GM18951 (cell line): Measurements from ENCODE around the gene ENTPD8.
"Not testable (repeated sequence)": the region's sequence is repeated elsewhere in the genome, so short reads cannot be mapped to it uniquely, and the experiment has no call there.

Experiments used
- POLR2A ChIP-seq: IDR thresholded peaks from 4 replicates; pipeline ENCODE4 v1.6.1; 2011; ENCODE audit warnings: mild to moderate bottlenecking; ENCODE audit not compliant: insufficient read length, insufficient read depth; ENCODE audit errors: extremely low read depth
- in situ Hi-C: fragments of 300-500 bp; cut with MboI; formaldehyde crosslinking; loops from one replicate; pipeline ENCODE4 v1.12.0; 2022; ENCODE audit warnings: low sequenced_read_pairs, mixed read lengths, inconsistent platforms; ENCODE audit not compliant: unreplicated experiment

Gene ENTPD8

GRCh38 chr9:137480686-137481683 is 39.8 kb upstream of the ENTPD8 start:
- in situ Hi-C loops, result no loop called here
- no peak for TF ChIP-seq POLR2A

DNA sequence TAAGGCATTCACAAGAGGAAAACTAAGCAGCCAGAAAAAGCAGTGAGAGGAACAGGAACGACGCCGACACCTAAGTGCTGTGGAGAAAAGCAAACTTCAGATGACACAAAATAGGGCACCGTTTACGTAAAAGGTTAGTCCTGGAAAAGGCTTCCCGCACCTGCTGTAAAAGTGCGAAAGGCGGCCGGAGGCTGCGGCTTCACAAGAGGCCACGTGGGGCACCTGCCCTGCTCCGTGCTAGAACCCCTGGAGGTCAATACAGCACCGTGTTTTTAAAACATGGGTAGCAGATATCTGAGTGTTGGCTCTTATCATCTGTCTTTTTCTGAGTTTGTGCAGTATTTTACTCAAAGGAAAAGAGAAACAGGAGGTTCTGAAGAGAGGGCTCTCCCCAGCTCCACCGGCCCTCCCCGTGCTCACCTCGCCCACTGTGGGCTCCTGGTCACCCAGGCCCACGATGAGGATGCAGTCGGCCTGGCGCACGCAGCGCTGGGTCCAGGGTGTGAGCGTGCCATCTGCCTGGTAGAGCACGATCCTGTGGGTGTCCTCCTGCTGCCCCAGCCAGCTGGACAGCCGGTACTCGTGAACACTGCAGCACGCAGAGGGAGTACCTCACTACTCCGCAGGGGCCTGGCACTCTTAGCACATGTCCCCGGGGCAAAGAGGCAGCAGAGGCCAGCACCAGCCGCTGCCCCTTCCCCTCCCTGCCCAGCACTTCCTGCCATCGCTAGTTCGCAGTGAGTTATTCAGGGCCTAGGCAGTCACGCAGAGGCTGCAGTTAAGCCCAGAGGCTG is 38.9 kb upstream of the ENTPD8 start:
- TF ChIP-seq POLR2A, result no peak

DNA sequence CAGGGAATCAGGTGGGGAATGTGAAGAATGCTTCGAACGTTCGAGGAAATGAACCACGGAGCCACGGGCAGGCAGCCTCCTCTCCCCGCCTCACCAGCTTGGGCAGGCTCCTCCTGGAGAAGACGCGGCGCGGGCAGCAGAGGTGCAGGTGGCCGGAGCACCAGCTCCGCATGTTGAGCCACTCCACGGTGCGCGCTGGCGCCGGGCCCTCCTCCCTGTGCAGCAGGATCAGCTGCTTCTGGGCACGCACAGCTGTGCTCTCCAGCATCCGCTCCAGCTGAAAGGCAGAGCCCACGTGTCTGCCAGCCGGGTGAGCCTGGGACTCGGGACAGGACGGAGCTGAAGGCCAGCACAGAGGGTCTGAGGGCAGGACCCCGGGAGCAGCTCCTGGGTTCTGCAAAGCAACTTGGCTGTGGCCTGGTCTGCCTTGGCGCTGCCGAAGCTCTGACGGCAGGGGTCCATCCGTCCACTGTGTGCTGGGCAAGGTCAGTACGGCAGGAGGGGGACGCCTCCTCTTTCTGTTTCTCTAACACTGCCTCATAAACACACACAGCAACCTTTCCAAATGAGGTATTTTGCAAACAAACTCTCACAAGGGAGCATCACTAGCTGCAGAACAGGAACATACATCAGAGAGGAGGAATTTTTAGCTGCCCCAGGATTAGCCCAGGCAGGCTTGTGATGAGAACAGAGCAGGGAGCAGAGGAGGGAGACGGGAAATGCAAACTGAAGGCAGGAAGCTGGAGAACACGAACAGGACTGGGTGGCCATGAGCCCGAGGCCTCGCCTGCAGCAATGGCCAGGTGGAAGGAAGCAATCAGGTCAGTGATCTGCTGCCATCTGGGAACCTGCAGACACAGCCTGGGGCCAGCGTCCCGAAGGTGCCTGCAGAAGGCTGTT is 38.1 kb upstream of the ENTPD8 start:
- in situ Hi-C loops, result no loop called here
- TF ChIP-seq POLR2A, result no peak

More for the DNA sequence above, 38.9 kb upstream of the ENTPD8 start:
- in situ Hi-C loops, result no loop called here

- TF ChIP-seq POLR2A, result no peak
- in situ Hi-C loops, result no loop called here
These were observed 37.4 kb upstream of the ENTPD8 start for GRCh38 chr9:137478613-137478961.

DNA sequence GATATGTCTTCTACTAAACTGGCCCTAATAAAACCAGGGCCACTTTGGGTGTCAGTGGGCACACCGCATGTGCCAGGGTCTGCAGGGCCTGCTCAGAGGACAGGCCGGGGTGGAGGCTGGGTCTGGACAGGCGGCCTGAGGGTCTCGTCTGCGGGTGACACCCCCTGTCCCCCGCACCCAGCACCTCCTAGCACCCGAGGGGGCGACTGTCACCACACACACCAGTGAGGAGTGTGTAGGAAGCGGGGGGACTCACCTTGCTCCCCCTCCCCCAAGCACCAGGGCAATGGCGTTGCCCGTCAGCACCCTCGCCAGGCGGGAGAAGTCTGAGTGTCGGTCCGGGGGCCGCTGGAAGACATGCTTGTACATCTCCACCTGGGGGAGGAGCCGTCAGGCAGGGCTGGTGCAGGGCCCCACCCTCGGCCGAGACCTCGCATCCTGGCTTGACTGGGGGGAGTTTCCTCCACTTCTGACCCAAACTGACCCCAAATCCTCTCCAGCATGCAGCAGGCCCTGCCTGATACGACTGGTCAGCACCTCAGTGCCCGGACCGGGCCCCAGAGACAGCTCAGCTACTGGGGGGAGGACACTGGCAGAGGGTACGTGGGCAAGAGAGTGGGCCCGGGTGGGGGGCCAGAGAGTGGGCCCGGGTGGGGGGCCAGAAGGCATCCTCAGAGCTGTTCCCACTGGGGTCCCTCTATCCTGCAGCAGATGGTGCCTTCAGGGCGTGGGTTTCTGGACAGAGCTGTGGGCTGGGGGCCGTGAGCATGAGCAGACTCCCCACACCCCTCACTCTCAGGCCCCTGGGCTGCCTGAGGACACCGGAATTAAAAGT is 36.8 kb upstream of the ENTPD8 start:
- no peak for TF ChIP-seq POLR2A
- in situ Hi-C loops, result no loop called here

GRCh38 chr9:137476856-137477255 is 35.7 kb upstream of the ENTPD8 start:
- TF ChIP-seq POLR2A, result no peak
- in situ Hi-C loops, result no loop called here

GRCh38 chr9:137475666-137476065 is 34.5 kb upstream of the ENTPD8 start:
- in situ Hi-C loops, result no loop called here
- TF ChIP-seq POLR2A, result no peak

DNA sequence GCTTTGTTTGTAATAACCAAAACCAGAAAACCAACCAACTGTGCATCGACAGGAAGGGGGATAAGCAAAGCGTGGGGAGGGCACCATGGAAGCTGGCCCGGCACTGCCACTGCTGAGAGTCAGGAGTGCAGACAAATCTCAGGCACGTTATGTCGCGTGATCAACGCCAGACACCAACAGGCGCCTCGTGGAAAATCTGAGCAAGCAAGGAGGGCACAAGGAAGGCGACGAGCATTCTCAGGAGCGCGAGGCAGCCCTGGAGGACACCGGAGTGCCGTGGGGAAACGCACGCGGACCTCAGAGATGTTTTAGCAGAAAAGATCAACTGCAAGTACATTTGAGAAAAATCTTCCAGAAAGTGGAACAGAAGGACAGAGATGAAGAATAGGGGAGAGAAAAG is 33.1 kb upstream of the ENTPD8 start:
- TF ChIP-seq POLR2A, result no peak
- in situ Hi-C loops, result no loop called here

DNA sequence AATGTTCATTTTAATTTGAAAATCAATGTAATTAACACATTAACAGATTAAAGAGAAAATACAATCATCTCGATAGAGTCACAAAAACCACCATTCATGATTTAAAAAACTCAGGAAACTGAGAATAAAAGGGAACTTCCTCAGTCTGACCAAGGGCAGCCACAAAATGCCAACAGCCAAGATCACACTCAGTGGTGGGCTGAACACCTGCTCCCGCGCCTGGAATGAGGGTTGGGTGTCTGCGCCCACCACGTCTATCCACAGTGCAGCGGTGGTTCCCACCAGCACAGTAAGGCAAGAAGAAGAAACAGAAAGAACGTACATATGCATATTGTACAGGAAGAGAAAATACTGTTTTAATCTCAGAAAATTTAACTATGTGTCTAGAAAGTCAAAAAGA is 29.6 kb upstream of the ENTPD8 start:
- in situ Hi-C loops, result no loop called here
- TF ChIP-seq POLR2A, result no peak

GRCh38 chr9:137467896-137468295 is 26.7 kb upstream of the ENTPD8 start:
- in situ Hi-C loops, result no loop called here
- no peak for TF ChIP-seq POLR2A

DNA sequence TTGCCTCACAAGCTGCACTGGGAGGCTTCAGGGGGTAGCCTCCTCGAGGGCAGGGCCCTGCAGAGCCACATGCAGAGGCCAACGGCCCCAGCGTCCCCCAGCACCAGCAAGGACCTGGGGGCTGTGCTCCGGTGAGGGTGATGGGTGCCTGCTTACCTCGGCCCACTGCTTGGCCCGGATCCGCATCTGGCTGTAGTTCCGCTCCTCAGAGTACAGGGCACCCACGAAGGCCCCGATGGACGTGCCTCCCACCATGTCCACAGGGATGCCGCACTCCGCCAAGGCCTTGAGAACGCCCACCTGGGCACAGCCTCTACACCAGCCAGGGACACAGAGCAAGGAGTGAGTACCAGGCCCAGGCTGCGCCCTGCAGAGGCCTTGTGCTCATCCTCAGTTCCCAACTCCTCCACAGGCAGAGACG is 26.0 kb upstream of the ENTPD8 start:
- in situ Hi-C loops, result no loop called here
- no peak for TF ChIP-seq POLR2A

DNA sequence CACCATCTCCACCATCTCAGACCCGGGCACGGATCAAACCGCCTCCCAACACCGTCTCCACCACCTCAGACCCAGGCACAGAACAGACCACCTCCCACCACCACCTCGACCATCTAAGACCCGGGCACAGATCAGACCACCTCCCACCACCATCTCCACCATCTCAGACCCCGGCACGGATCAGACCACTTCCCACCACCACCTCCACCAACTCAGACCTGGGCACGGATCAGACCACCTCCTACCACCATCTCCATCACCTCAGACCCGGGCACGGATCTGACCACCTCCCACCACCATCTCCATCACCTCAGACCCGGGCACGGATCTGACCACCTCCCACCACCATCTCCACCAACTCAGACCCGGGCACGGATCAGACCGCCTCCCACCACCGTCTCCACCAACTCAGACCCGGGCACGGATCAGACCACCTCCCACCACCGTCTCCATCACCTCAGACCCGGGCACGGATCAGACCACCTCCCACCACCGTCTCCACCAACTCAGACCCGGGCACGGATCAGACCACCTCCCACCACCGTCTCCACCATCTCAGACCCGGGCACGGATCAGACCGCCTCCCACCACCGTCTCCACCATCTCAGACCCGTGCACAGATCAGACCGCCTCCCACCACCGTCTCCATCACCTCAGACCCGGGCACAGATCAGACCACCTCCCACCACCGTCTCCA is 25.4 kb upstream of the ENTPD8 start:
- in situ Hi-C loops, result not testable (repeated sequence)
